Ovary (tissue), 9 donors: ENCODE results near the gene KMT2A. TPM values are rescaled to one million over a fixed set of nuclear protein-coding genes. Genes with fewer than 3 reads are reported as not detected.

Source experiments
- DNase-seq, 5 donors: peaks; one replicate each; pipeline ENCODE4 v3.0.0-alpha.2; 2019 to 2020
- H3K27ac ChIP-seq, 2 donors: fragments of 200-600 bp; one replicate each; pipeline versions ENCODE4 v1.5.1 to v1.8.0; 2019 to 2022
- H3K27me3 ChIP-seq: fragments of 200-600 bp; one replicate; pipeline ENCODE4 v1.8.0; 2022
- H3K36me3 ChIP-seq: fragments of 200-600 bp; sonication (generic); one replicate; pipeline ENCODE4 v1.5.1; 2019
- H3K4me1 ChIP-seq: one replicate; pipeline ENCODE4 v1.8.1; 2013; ENCODE audit warnings: mild to moderate bottlenecking, moderate library complexity; ENCODE audit not compliant: insufficient read depth
- H3K4me3 ChIP-seq: fragments of 200-600 bp; sonication (generic); one replicate; pipeline ENCODE4 v1.5.1; 2017
- H3K9me3 ChIP-seq, 2 donors: fragments of 200-600 bp in 1 of 2; sonication (generic) in 1 of 2; one replicate each; pipeline versions ENCODE4 v1.5.1 to v1.8.1; 2013 to 2019; ENCODE audit warnings: mild to moderate bottlenecking in 1 of 2, moderate library complexity in 1 of 2
- EP300 ChIP-seq: sonication (generic); formaldehyde crosslinking; IDR thresholded peaks from one replicate; pipeline ENCODE4 v1.6.1; 2017; ENCODE audit warnings: antibody characterized with exemption
- POLR2A ChIP-seq: fragments of 450-650 bp; IDR thresholded peaks from one replicate; pipeline ENCODE4 v1.6.1; 2017; ENCODE audit warnings: antibody characterized with exemption, mild to moderate bottlenecking, moderate library complexity
- WGBS, 3 donors: extraction: QIAGEN DNeasy Blood & Tissue Kit in 1 of 3; methylation state at CpG; one replicate each; pipeline versions ENCODE4 v1.1.5 to v1.1.7; 2013 to 2017; 5-methylcytosine and 5-hydroxymethylcytosine counted together
- intact Hi-C, 4 donors: fragments of 100-400 bp; cut with DNase I; formaldehyde crosslinking; loops; one replicate each; pipeline versions ENCODE4 v1.11.0 to v1.15.1; 2022 to 2023
- polyA plus RNA-seq, 2 donors: library from polyadenylated mRNA; stranded (reverse); fragments of 200-250 nt in 1 of 2; fragments of 350-450 nt in 1 of 2; fragmentation: Illumina TruSeq in 1 of 2; extraction: RNeasy Lipid Tissue Mini Kit (QIAGEN cat#74804) in 1 of 2; gene quantifications; one replicate each; pipeline ENCODE4 v1.2.3, GENCODE V29; 2013 to 2014
- total RNA-seq, 7 donors: library from RNA; depleted of rRNA in 2 of 7; stranded (reverse); fragments of >200 nt in 2 of 7; fragmentation: NEBNext Ultra II Directional in 3 of 7; extraction: Animal tissue kit (Norgen Biotek cat#: 25700) in 3 of 7; gene quantifications; one replicate each; pipeline versions ENCODE4 v1.1.0 to v1.2.4, GENCODE V29; 2016 to 2023
- TF ChIP-seq, protein P1 (sequence below), 3 donors: fragments of 450-650 bp in 2 of 3; fragments of 200-600 bp in 1 of 3; IDR thresholded peaks; one replicate each; pipeline versions ENCODE4 v1.5.1 to v1.8.0; 2016 to 2022; ENCODE audit warnings: antibody characterized with exemption in 3 of 3, mild to moderate bottlenecking in 1 of 3
- donor health status: DM: no; HTN: no; CAD: no; lungs with moderate emphysema.
- donor health status: DM: no; HTN: no; CAD: no.
- donor health status: Bipolar disorder and iron deficiency.
- donor health status: DM: yes; HTN: yes; CAD: no.
- donor health status: DM: no; HTN: no; CAD: no.
- donor health status: DM: yes; HTN: yes; CAD: no.

The KMT2A gene
- total and polyA plus RNA-seq, 9 donors, result 25.8 to 107 (median 74.7) TPM

DNA sequence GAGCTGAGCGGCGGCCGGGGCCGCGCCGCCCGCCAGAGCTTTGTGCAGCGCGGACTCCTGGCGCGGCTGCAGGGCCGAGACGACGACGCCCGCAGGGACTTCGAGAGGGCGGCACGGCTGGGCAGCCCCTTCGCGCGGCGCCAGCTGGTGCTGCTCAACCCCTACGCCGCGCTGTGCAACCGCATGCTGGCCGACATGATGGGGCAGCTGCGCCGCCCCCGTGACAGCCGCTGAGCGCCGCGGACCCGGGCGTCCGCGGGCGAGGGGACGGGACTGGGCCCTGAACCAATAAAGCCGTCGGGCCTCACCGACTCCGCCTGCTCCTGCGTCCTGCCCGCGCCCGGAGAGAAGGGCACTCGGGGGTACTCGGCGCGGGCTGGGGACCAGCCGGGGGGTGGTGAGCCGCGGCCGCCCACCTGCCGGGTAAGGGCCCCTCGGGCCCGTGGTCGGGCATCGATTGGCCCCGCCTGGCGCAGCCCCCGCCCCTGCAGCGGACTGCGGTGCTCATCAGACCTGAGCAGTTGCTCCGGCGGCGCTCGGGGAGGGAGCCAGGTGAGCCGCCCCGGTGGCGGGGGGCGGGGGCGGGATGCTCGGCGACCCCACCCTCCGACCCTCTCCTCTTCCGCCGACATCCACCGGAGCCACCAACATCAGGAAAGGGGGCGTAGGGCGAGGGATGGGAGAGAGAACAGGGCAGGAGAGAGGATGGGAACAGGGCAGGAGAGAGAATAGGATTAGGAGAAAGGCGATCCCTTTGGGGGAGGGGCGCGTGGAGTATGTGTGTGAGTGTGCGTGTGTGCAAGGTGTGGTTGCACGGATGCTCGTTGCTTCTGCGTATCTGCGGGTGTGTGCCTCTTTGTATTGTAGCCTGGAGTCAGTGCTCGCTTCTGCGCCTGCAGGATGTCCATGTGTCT, 94.6 kb downstream of the KMT2A start, which contains the start of gene TMEM25:
Gene TMEM25 (plus strand): TSS at position 510 of the 914 bp plus-strand sequence. CDS start 610 bp downstream, outside the sequence.
- TF ChIP-seq POLR2A, result peak; percentile 18
- TF ChIP-seq EP300, result no peak
- TF ChIP-seq, protein P1, sequence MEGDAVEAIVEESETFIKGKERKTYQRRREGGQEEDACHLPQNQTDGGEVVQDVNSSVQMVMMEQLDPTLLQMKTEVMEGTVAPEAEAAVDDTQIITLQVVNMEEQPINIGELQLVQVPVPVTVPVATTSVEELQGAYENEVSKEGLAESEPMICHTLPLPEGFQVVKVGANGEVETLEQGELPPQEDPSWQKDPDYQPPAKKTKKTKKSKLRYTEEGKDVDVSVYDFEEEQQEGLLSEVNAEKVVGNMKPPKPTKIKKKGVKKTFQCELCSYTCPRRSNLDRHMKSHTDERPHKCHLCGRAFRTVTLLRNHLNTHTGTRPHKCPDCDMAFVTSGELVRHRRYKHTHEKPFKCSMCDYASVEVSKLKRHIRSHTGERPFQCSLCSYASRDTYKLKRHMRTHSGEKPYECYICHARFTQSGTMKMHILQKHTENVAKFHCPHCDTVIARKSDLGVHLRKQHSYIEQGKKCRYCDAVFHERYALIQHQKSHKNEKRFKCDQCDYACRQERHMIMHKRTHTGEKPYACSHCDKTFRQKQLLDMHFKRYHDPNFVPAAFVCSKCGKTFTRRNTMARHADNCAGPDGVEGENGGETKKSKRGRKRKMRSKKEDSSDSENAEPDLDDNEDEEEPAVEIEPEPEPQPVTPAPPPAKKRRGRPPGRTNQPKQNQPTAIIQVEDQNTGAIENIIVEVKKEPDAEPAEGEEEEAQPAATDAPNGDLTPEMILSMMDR (IDR thresholded peaks at IDR 0.05), result no peak
- H3K4me1 ChIP-seq, result peaks cover 11% of the 10 kb centered on the region
- intact Hi-C loops, result no loop called here
- H3K27ac ChIP-seq, result peak within 1 kb of the TSS in 1 of 2 donors; percentile 66
- H3K9me3 ChIP-seq, result no peaks in the 10 kb centered on the region
- peak within 1 kb of the TSS; percentile 73 for H3K4me3 ChIP-seq
- H3K36me3 ChIP-seq, result no peaks in the 10 kb centered on the region
- WGBS, 3 donors, result 1% methylated on average over 59 to 94 of the region's 94 CpGs
- no peaks in the 10 kb centered on the region for H3K27me3 ChIP-seq
- DNase-seq, result peak; percentile 74 to 84 (median 79)

DNA sequence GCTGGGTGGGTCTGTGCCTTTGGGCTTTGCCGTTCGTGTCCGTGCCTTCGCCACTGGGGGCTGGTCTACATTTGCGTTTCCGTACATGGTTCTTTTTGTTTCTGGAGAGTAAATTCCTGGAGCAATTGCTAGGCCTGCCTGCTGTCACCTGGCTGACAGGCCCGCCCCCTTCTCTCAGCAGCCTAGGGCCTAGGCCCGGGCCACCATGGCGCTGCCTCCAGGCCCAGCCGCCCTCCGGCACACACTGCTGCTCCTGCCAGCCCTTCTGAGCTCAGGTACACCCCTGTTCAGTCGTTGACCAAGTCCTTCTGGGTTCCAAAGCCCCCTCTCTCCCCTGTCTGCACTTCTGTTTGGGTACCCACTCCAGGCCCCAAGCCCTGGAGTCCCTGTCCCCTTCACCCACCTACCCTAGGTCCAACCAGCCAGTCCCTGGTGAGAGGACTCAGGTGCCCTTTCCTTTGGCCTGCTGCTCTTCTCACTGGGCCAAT, 95.3 kb downstream of the KMT2A start:
- no peak overlapping the region for H3K27ac ChIP-seq
- no peaks in the 10 kb centered on the region for H3K9me3 ChIP-seq
- no peaks in the 10 kb centered on the region for H3K36me3 ChIP-seq
- intact Hi-C loops, result no loop called here
- DNase-seq, result no peak
- peaks cover 11% of the 10 kb centered on the region for H3K4me1 ChIP-seq
- TF ChIP-seq, protein P1 (IDR thresholded peaks at IDR 0.05), result no peak
- no peak for TF ChIP-seq EP300
- TF ChIP-seq POLR2A, result no peak
- H3K4me3 ChIP-seq, result peak overlapping the region; percentile 73
- H3K27me3 ChIP-seq, result no peaks in the 10 kb centered on the region
- 7 to 13% (median 9%) methylated on average over 12 of the region's 12 CpGs for WGBS, 3 donors

- intact Hi-C loops, result no loop called here
- TF ChIP-seq, protein P1 (IDR thresholded peaks at IDR 0.05), result no peak
- TF ChIP-seq POLR2A, result no peak
- no peak for TF ChIP-seq EP300
- 72 to 82% (median 75%) methylated on average over 10 of the region's 10 CpGs for WGBS, 3 donors
- Histone ChIP-seq H3K36me3 (no peaks in the 10 kb centered on the region), H3K4me3 (no peak overlapping the region), H3K27me3 (no peaks in the 10 kb centered on the region), H3K27ac (no peak overlapping the region), H3K4me1 (peaks cover 10% of the 10 kb centered on the region), H3K9me3 (no peaks in the 10 kb centered on the region)
- DNase-seq, result no peak
Measured at GRCh38 chr11:118532091-118532490, 95.8 kb downstream of the KMT2A start.

DNA sequence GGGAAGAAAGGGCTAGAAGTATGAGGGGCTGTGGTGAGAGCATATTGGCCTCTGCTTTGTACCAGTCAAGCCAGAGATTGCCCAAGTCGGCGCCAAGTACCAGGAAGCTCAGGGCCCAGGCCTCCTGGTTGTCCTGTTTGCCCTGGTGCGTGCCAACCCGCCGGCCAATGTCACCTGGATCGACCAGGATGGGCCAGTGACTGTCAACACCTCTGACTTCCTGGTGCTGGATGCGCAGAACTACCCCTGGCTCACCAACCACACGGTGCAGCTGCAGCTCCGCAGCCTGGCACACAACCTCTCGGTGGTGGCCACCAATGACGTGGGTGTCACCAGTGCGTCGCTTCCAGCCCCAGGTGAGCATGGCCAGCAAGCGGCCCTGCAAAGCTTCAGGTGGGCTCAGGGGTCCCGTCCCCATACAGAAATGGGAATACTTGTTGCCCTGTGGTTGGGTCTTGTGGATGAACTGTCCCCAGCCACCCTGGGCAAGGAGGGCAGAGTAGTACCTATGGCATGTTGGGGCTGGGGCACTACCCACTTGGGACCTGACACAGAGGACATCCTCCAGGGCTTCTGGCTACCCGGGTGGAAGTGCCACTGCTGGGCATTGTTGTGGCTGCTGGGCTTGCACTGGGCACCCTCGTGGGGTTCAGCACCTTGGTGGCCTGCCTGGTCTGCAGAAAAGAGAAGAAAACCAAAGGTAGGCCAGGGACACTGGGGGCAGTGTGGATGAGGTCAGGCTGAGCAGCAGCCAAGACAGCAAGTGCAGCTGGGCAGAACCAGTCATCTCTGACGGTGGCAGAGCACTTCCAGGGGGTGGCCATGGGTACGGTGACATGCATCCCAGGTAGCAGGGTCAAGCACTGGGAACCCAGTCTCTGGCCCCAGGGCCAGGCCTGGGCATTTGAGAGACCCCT, 96.8 kb downstream of the KMT2A start:
- intact Hi-C loops, result no loop called here
- DNase-seq, result no peak
- H3K27me3 ChIP-seq, result no peaks in the 10 kb centered on the region
- no peak overlapping the region for H3K27ac ChIP-seq
- no peaks in the 10 kb centered on the region for H3K36me3 ChIP-seq
- peaks cover 9% of the 10 kb centered on the region for H3K4me1 ChIP-seq
- WGBS, 3 donors, result 88 to 91% (median 90%) methylated on average over 17 to 19 of the region's 19 CpGs
- TF ChIP-seq EP300 (no peak), POLR2A (no peak)
- TF ChIP-seq, protein P1 (IDR thresholded peaks at IDR 0.05), result no peak
- H3K4me3 ChIP-seq, result no peak overlapping the region
- H3K9me3 ChIP-seq, result no peaks in the 10 kb centered on the region
